Activated T-helper 1 cell treated with anti-CD3 and anti-CD28 coated beads, Interleukin-12 subunit alpha, Interleukin-12 subunit beta, Interleukin-2, Interleukin-4 antibody, amounts not matched to agents 30 ng/mL and 10 ng/mL and 1 ng/mL, durations not matched to agents 14 hours and 24 hours and 36 hours (primary cell): ENCODE results near the gene SLC11A2. TPM values are rescaled to one million over a fixed set of nuclear protein-coding genes. Genes with fewer than 3 reads are reported as not detected.

Experiments used
- DNase-seq: peaks from one replicate; pipeline ENCODE4 v3.0.0; 2021; ENCODE audit warnings: low spot score
- H3K27ac Mint-ChIP-seq: one replicate; pipeline ENCODE4 v1.8.0; 2021; ENCODE audit warnings: mild to moderate bottlenecking, mixed read lengths
- H3K27me3 Mint-ChIP-seq: one replicate; pipeline ENCODE4 v1.8.0; 2022; ENCODE audit warnings: mild to moderate bottlenecking, moderate library complexity, mixed read lengths; ENCODE audit not compliant: insufficient read depth
- H3K36me3 Mint-ChIP-seq: one replicate; pipeline ENCODE4 v1.8.0; 2021; ENCODE audit warnings: low read depth, mixed read lengths
- H3K4me1 Mint-ChIP-seq: one replicate; pipeline ENCODE4 v1.8.0; 2021; ENCODE audit warnings: low read depth, mixed read lengths
- H3K4me3 Mint-ChIP-seq: one replicate; pipeline ENCODE4 v1.8.0; 2021; ENCODE audit warnings: mild to moderate bottlenecking, moderate library complexity, mixed read lengths
- H3K9me3 Mint-ChIP-seq: one replicate; pipeline ENCODE4 v1.8.0; 2021; ENCODE audit warnings: mixed read lengths
- intact Hi-C: fragments of 100-400 bp; cut with micrococcal nuclease; formaldehyde crosslinking; loops from one replicate; pipeline ENCODE4 v1.15.1; 2024
- total RNA-seq: library from RNA; stranded (reverse); gene quantifications from 2 replicates; pipeline ENCODE4 v1.2.3, GENCODE V29; 2022

SLC11A2 gene
- 56.9 and 63.9 TPM in 2 replicates for total RNA-seq

- intact Hi-C loops = loop anchor here (1.0 to 10.0 kb wide), 7 partner anchors 17 to 911 kb away; partner anchors contain the start of genes COX14, CSRNP2, LETMD1 and TFCP2
Observed at GRCh38 chr12:51025836-51026638, at the start of gene SLC11A2. Gene SLC11A2 (minus strand): TSS chr12:51026384. CDS start chr12:51010728, 15,656 bp downstream.

DNA sequence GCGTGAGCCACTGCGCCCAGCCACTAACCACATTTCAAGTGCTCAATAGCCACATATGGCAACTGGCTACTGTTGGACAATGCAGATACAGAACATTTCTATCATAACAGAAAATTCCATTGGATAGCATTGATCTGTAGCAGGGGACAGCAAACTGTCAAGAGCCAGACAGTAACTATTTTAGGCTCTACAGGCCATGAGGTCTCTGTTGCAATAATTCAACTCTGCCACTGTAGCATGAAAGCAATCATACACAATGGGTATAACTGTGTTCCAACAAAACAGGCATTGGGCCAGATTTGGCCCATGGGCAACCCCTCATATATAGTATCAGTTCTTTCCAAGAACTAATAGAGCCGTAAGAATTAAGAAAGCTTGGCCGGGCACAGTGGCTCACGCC lies 49.2 kb upstream of the SLC11A2 start:
- Mint-ChIP-seq H3K4me3 (no peak overlapping the region), H3K36me3 (peaks cover 22% of the 10 kb centered on the region)
- intact Hi-C loops = no loop called here

More at GRCh38 chr12:51025836-51026638, at the start of gene SLC11A2:
- DNase-seq = peak; percentile 91
- H3K4me3 Mint-ChIP-seq = peak within 1 kb of the TSS; percentile 92
- peak within 1 kb of the TSS; percentile 98 for H3K27ac Mint-ChIP-seq
- H3K27me3 Mint-ChIP-seq = peaks cover 18% of the 10 kb centered on the region
- no peaks in the 10 kb centered on the region for H3K9me3 Mint-ChIP-seq
- peaks cover 55% of the 10 kb centered on the region for H3K4me1 Mint-ChIP-seq
- H3K36me3 Mint-ChIP-seq = peaks cover 2% of the 10 kb centered on the region

DNA sequence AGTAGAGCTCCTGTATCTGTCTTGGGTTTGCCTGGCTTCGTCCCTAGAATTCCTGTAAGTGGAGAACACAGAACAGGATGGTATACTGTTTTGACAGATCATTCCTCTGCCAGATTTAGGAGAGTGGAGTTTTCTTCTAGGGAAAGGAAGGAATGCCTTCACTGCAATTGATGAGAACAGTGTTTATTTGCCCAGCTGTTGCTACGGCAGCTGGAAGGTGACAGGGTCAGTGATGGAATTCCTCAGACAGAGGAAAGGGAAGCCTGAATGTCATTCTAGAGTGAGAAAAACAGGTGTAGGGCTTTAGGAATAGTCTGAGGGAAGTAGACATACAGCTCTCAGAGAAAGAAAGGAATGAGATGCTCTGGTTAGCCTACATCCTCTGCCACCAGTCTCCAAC lies 45.5 kb upstream of the SLC11A2 start:
- H3K36me3 Mint-ChIP-seq = peaks cover 30% of the 10 kb centered on the region
- intact Hi-C loops = no loop called here
- DNase-seq = no peak
- H3K4me3 Mint-ChIP-seq = no peak overlapping the region
- H3K4me1 Mint-ChIP-seq = peaks cover 10% of the 10 kb centered on the region
- H3K9me3 Mint-ChIP-seq = no peaks in the 10 kb centered on the region
- no peaks in the 10 kb centered on the region for H3K27me3 Mint-ChIP-seq
- no peak overlapping the region for H3K27ac Mint-ChIP-seq

More for the DNA sequence above, 49.2 kb upstream of the SLC11A2 start:
- DNase-seq = no peak
- Mint-ChIP-seq H3K27ac (no peak overlapping the region), H3K4me1 (peaks cover 18% of the 10 kb centered on the region), H3K9me3 (no peaks in the 10 kb centered on the region), H3K27me3 (no peaks in the 10 kb centered on the region)

DNA sequence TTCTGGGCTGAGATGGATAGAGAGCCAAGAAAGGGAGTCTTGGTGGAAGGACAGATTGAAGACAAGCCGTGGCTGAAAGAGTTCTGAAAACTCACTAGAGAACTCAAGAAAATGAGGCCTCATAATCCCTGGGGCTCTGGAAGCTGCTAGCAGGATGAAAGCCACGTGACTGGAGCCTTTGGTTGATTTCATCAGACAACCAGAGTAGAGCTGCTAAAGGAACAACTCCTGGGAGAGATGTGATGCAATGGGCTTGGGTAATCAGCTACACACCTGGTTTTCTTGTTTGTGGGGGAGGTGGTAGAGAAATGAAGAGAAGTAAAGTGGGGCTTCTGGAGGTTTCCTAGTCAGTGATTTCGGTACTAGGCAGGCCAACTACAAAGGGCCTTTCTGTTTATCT lies 43.8 kb upstream of the SLC11A2 start:
- Mint-ChIP-seq H3K4me1 (no peaks in the 10 kb centered on the region), H3K27me3 (no peaks in the 10 kb centered on the region), H3K36me3 (peaks cover 31% of the 10 kb centered on the region), H3K9me3 (no peaks in the 10 kb centered on the region), H3K4me3 (no peak overlapping the region), H3K27ac (no peak overlapping the region)
- intact Hi-C loops = no loop called here
- DNase-seq = no peak

GRCh38 chr12:51067771-51068170 lies 41.6 kb upstream of the SLC11A2 start:
- intact Hi-C loops = no loop called here
- no peaks in the 10 kb centered on the region for H3K9me3 Mint-ChIP-seq
- no peak overlapping the region for H3K4me3 Mint-ChIP-seq
- no peaks in the 10 kb centered on the region for H3K27me3 Mint-ChIP-seq
- no peak for DNase-seq
- no peaks in the 10 kb centered on the region for H3K4me1 Mint-ChIP-seq
- peaks cover 28% of the 10 kb centered on the region for H3K36me3 Mint-ChIP-seq
- H3K27ac Mint-ChIP-seq = no peak overlapping the region

DNA sequence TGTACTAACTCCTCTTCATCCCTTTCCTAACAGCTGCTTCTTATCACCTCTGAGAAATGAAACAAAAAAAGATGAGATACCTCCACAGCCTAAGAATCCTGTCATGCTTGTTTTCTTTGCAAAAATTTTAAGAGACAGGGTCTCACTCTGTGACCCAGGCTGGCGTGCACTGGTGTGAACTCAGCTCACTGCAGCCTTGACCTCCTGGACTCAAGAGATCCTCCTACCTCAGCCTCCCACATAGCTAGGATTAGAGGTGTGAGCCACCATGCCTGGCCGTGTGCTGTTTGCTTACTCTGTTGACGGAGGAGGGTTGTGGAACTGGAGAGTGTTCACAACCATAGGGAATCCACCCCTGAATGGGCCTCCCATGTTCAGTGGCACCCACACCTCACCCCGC lies 41.0 kb upstream of the SLC11A2 start:
- H3K4me3 Mint-ChIP-seq = no peak overlapping the region
- H3K9me3 Mint-ChIP-seq = no peaks in the 10 kb centered on the region
- no peak overlapping the region for H3K27ac Mint-ChIP-seq
- peaks cover 33% of the 10 kb centered on the region for H3K36me3 Mint-ChIP-seq
- DNase-seq = no peak
- intact Hi-C loops = no loop called here
- H3K27me3 Mint-ChIP-seq = no peaks in the 10 kb centered on the region
- H3K4me1 Mint-ChIP-seq = no peaks in the 10 kb centered on the region

- Mint-ChIP-seq H3K9me3 (no peaks in the 10 kb centered on the region), H3K36me3 (peaks cover 33% of the 10 kb centered on the region), H3K27ac (no peak overlapping the region), H3K4me3 (no peak overlapping the region), H3K27me3 (no peaks in the 10 kb centered on the region), H3K4me1 (no peaks in the 10 kb centered on the region)
- intact Hi-C loops = no loop called here
- no peak for DNase-seq
Observed at GRCh38 chr12:51065530-51065929, 39.3 kb upstream of the SLC11A2 start.

DNA sequence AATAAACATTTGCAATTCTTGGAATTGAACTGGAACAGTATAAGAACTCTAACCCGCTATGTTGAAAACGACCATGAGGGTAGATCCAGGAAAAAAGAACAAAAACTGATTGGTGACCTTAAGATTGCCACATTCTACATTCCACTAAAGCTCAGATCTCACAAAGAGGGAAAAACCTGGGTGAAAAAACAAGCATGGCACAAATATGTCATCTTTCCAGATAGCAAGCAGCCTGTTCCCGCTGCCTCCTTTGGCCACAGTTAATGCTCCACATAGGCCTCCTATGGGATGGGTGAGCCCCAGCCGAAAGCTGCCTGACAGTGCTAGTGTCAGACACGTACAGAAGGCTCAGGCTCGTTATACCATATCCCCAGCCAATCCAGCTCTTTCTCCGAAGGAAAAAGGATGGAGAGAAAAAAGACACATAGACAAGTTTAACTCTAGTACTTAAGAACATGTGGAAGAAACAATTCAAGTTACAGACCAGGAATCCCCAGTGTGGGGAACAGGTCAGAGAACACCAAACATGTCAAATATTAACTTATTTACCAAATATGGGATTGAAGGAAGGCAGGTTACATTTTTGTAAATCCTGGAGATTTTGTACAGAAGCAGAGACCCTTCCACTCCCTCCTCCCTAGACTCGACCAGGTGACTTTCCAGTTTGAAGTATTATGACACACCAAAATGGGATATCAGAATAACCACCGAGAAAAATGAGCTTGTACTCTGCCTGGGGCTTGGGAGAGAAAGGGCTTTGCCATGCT lies 36.6 kb upstream of the SLC11A2 start:
- Mint-ChIP-seq H3K27ac (no peak overlapping the region), H3K27me3 (no peaks in the 10 kb centered on the region), H3K4me1 (no peaks in the 10 kb centered on the region), H3K36me3 (peaks cover 44% of the 10 kb centered on the region), H3K9me3 (no peaks in the 10 kb centered on the region), H3K4me3 (no peak overlapping the region)
- DNase-seq = no peak
- intact Hi-C loops = no loop called here

GRCh38 chr12:51059086-51059485 lies 32.9 kb upstream of the SLC11A2 start:
- no peak overlapping the region for H3K4me3 Mint-ChIP-seq
- no peaks in the 10 kb centered on the region for H3K27me3 Mint-ChIP-seq
- H3K4me1 Mint-ChIP-seq = no peaks in the 10 kb centered on the region
- peaks cover 41% of the 10 kb centered on the region for H3K36me3 Mint-ChIP-seq
- H3K9me3 Mint-ChIP-seq = no peaks in the 10 kb centered on the region
- intact Hi-C loops = no loop called here
- no peak overlapping the region for H3K27ac Mint-ChIP-seq
- DNase-seq = no peak

- Mint-ChIP-seq H3K27ac (peak overlapping the region; percentile 29), H3K36me3 (peaks cover 40% of the 10 kb centered on the region), H3K9me3 (no peaks in the 10 kb centered on the region), H3K27me3 (no peaks in the 10 kb centered on the region), H3K4me1 (peaks cover 7% of the 10 kb centered on the region), H3K4me3 (no peak overlapping the region)
- intact Hi-C loops = no loop called here
- no peak for DNase-seq
Observed at GRCh38 chr12:51056242-51056641, 30.1 kb upstream of the SLC11A2 start.

GRCh38 chr12:51055060-51055459 lies 28.9 kb upstream of the SLC11A2 start:
- no peak overlapping the region for H3K4me3 Mint-ChIP-seq
- H3K4me1 Mint-ChIP-seq = peaks cover 7% of the 10 kb centered on the region
- no peaks in the 10 kb centered on the region for H3K9me3 Mint-ChIP-seq
- intact Hi-C loops = no loop called here
- no peaks in the 10 kb centered on the region for H3K27me3 Mint-ChIP-seq
- DNase-seq = no peak
- peaks cover 36% of the 10 kb centered on the region for H3K36me3 Mint-ChIP-seq
- no peak overlapping the region for H3K27ac Mint-ChIP-seq

- H3K4me1 Mint-ChIP-seq = peaks cover 24% of the 10 kb centered on the region
- intact Hi-C loops = no loop called here
- H3K36me3 Mint-ChIP-seq = peaks cover 26% of the 10 kb centered on the region
- no peaks in the 10 kb centered on the region for H3K27me3 Mint-ChIP-seq
- no peaks in the 10 kb centered on the region for H3K9me3 Mint-ChIP-seq
- H3K27ac Mint-ChIP-seq = no peak overlapping the region
- H3K4me3 Mint-ChIP-seq = no peak overlapping the region
- DNase-seq = no peak
Observed at GRCh38 chr12:51051787-51052186, 25.6 kb upstream of the SLC11A2 start.

DNA sequence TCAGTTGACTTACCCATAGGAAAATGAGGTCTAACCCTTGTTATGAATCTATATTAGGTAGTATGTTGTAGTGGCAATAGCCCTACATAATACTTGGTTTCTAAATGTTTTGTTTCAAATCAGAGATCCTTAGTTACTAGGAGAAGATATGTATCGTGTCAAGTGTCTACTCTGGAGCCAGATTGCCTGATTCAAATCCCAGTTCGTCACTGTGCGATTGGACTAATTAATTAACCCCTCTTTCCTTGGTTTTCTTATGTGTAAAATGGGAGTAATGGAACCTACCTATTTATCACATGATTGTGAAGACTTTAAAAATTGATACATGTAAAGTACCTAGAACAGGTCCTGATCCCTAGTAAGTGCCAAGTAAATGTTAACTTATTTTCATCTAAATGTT lies 23.3 kb upstream of the SLC11A2 start:
- H3K9me3 Mint-ChIP-seq = no peaks in the 10 kb centered on the region
- intact Hi-C loops = loop anchor here (2.0 to 5.0 kb wide), 4 partner anchors 71 to 285 kb away; partner anchors contain the start of genes ATF1 and BIN2
- peak overlapping the region; percentile 87 for H3K27ac Mint-ChIP-seq
- H3K27me3 Mint-ChIP-seq = no peaks in the 10 kb centered on the region
- peak overlapping the region; percentile 95 for H3K4me3 Mint-ChIP-seq
- H3K4me1 Mint-ChIP-seq = peaks cover 28% of the 10 kb centered on the region
- H3K36me3 Mint-ChIP-seq = peaks cover 17% of the 10 kb centered on the region
- DNase-seq = no peak
